Gastroesophageal sphincter (tissue), 3 donors: ENCODE measurements around the gene TCHH.

Source experiments
- EP300 ChIP-seq: sonication (generic); formaldehyde crosslinking; IDR thresholded peaks from one replicate; pipeline ENCODE4 v1.6.1; 2017; ENCODE audit warnings: antibody characterized with exemption, mild to moderate bottlenecking
- POLR2A ChIP-seq, 2 donors: fragments of 450-650 bp; IDR thresholded peaks; one replicate each; pipeline ENCODE4 v1.6.1; 2017; ENCODE audit warnings: antibody characterized with exemption in 2 of 2, mild to moderate bottlenecking in 2 of 2, moderate library complexity in 1 of 2
- POLR2AphosphoS5 ChIP-seq: sonication (generic); formaldehyde crosslinking; IDR thresholded peaks from one replicate; pipeline ENCODE4 v1.6.1; 2017; ENCODE audit warnings: antibody characterized with exemption
- TF ChIP-seq, protein P1 (sequence below), 4 experiments: fragments of 200-600 bp in 2 of 4; fragments of 450-650 bp in 2 of 4; sonication (generic) in 1 of 4; IDR thresholded peaks; one replicate each; pipeline ENCODE4 v1.5.1; 2017 to 2019; ENCODE audit warnings: antibody characterized with exemption in 4 of 4, mild to moderate bottlenecking in 2 of 4, moderate library complexity in 2 of 4

DNA sequence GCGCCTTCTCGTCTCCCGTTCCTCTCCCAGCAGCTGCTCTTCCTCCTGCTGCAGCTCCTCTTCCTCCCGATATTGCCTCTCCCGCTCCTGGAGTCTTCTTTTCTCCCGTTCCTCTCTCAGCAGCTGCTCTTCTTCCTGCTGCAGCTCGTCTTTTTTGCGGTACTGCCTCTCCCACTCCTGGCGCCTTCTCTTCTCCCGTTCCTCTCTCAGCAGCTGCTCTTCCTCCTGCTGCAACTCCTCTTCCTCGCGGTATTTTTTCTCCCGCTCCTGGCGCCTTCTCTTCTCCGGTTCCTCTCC, 5.3 kb downstream of the TCHH start:
- TF ChIP-seq, protein P1, sequence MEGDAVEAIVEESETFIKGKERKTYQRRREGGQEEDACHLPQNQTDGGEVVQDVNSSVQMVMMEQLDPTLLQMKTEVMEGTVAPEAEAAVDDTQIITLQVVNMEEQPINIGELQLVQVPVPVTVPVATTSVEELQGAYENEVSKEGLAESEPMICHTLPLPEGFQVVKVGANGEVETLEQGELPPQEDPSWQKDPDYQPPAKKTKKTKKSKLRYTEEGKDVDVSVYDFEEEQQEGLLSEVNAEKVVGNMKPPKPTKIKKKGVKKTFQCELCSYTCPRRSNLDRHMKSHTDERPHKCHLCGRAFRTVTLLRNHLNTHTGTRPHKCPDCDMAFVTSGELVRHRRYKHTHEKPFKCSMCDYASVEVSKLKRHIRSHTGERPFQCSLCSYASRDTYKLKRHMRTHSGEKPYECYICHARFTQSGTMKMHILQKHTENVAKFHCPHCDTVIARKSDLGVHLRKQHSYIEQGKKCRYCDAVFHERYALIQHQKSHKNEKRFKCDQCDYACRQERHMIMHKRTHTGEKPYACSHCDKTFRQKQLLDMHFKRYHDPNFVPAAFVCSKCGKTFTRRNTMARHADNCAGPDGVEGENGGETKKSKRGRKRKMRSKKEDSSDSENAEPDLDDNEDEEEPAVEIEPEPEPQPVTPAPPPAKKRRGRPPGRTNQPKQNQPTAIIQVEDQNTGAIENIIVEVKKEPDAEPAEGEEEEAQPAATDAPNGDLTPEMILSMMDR (IDR thresholded peaks at IDR 0.05): no peak
- TF ChIP-seq POLR2A (IDR thresholded peaks at IDR 0.05) (no peak), EP300 (no peak), POLR2AphosphoS5 (no peak)
